ENCODE measurements around the gene RALBP1.

GRCh38 chr18:9578306-9578705 is 103.0 kb downstream of the RALBP1 start:
- TF ChIP-seq CTCF (IDR thresholded peaks at IDR 0.05) (no peak), POLR2A (IDR thresholded peaks at IDR 0.05) (no peak)

Measured in testis (tissue), 2 donors.